OCI-LY3 (cell line): ENCODE data around the gene GRM8.
"Not testable (repeated sequence)": the region's sequence is repeated elsewhere in the genome, so short reads cannot be mapped to it uniquely, and the experiment has no call there.

Source experiments
- H2AFZ ChIP-seq: fragments of 200-600, 300-600 bp; shearing (Covaris generic); 2 replicates; pipeline ENCODE4 v1.6.0; 2014; ENCODE audit warnings: antibody characterized with exemption, low read depth, low read length
- H3K27ac ChIP-seq: fragments of 200-600, 300-600 bp; sonication (generic); 2 replicates; pipeline ENCODE4 v1.5.1; 2014; ENCODE audit warnings: mild to moderate bottlenecking, low read length, moderate library complexity, mixed read lengths
- H3K27me3 ChIP-seq: fragments of 200-600, 300-600 bp; sonication (generic); 2 replicates; pipeline ENCODE4 v1.6.1; 2014; ENCODE audit warnings: low read depth, low read length, mixed read lengths
- H3K36me3 ChIP-seq: fragments of 200-600, 300-600 bp; sonication (generic); replicated peaks from 2 replicates; pipeline ENCODE3; 2014; ENCODE audit warnings: low read depth, low read length, mixed read lengths
- H3K4me1 ChIP-seq: fragments of 300-600, 200-600 bp; sonication (generic); 2 replicates; pipeline ENCODE4 v1.6.1; 2014; ENCODE audit warnings: low read length, mixed read lengths
- H3K4me2 ChIP-seq: fragments of 200-600, 300-600 bp; sonication (generic); 2 replicates; pipeline ENCODE4 v1.6.1; 2014; ENCODE audit warnings: low read length, mixed read lengths
- H3K4me3 ChIP-seq: fragments of 300-600, 200-600 bp; sonication (generic); 2 replicates; pipeline ENCODE4 v1.5.1; 2014; ENCODE audit warnings: antibody characterized with exemption, mild to moderate bottlenecking, low read length, moderate library complexity
- H3K79me2 ChIP-seq: fragments of 300-600, 200-600 bp; shearing (Covaris generic); 2 replicates; pipeline ENCODE4 v1.6.1; 2014; ENCODE audit warnings: mild to moderate bottlenecking, low read length, mixed read lengths
- H3K9ac ChIP-seq: fragments of 300-600, 200-600 bp; shearing (Covaris generic); 2 replicates; pipeline ENCODE4 v1.6.0; 2014; ENCODE audit warnings: mild to moderate bottlenecking, low read length, moderate library complexity
- H3K9me3 ChIP-seq: fragments of 200-600, 300-600 bp; shearing (Covaris generic); 2 replicates; pipeline ENCODE4 v1.6.1; 2014; ENCODE audit warnings: low read length, mixed read lengths; ENCODE audit not compliant: insufficient read depth
- H4K20me1 ChIP-seq: fragments of 200-600, 300-600 bp; sonication (generic); 2 replicates; pipeline ENCODE4 v1.6.1; 2016; ENCODE audit warnings: low read length, mixed read lengths; ENCODE audit not compliant: insufficient read depth
- EZH2phosphoT487 ChIP-seq: fragments of 200-600 bp; shearing (Covaris generic); IDR thresholded peaks from 2 replicates; pipeline ENCODE4 v1.6.1; 2018; ENCODE audit warnings: antibody characterized with exemption, mixed run types, low read depth
- TF ChIP-seq, protein P1 (sequence below): fragments of 200-600, 300-600 bp; sonication (generic); IDR thresholded peaks from 2 replicates; pipeline ENCODE4 v1.5.1; 2014; ENCODE audit warnings: antibody characterized with exemption, low read length, low read depth

The GRM8 gene

DNA sequence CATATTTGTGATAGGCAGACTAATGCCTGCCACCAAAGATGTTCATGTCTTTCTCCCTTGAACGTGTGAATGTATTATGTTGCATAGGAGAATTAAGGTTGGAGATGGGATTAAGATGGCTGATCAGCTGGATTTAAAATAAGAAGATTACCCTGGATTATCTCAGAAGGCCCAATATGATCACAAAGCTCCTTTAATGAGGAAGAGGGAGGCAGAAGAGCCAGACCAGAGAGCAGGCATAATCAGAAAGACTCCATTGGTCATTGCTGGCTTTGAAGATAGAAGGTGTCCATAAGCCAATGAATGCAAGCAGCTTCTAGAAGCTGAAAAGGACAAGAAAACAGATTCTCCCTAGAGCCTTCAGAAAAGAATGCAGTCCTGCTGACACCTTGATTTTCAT, 410.3 kb downstream of the GRM8 start:
- H4K20me1 ChIP-seq, result no peaks in the 10 kb centered on the region
- no peaks in the 10 kb centered on the region for H3K36me3 ChIP-seq
- H3K4me2 ChIP-seq, result no peak overlapping the region
- no peak overlapping the region for H3K27ac ChIP-seq
- no peak for TF ChIP-seq EZH2phosphoT487
- TF ChIP-seq, protein P1, sequence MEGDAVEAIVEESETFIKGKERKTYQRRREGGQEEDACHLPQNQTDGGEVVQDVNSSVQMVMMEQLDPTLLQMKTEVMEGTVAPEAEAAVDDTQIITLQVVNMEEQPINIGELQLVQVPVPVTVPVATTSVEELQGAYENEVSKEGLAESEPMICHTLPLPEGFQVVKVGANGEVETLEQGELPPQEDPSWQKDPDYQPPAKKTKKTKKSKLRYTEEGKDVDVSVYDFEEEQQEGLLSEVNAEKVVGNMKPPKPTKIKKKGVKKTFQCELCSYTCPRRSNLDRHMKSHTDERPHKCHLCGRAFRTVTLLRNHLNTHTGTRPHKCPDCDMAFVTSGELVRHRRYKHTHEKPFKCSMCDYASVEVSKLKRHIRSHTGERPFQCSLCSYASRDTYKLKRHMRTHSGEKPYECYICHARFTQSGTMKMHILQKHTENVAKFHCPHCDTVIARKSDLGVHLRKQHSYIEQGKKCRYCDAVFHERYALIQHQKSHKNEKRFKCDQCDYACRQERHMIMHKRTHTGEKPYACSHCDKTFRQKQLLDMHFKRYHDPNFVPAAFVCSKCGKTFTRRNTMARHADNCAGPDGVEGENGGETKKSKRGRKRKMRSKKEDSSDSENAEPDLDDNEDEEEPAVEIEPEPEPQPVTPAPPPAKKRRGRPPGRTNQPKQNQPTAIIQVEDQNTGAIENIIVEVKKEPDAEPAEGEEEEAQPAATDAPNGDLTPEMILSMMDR, result no peak
- H3K4me1 ChIP-seq, result no peaks in the 10 kb centered on the region
- H3K9ac ChIP-seq, result no peak overlapping the region
- no peaks in the 10 kb centered on the region for H3K9me3 ChIP-seq
- H3K4me3 ChIP-seq, result no peak overlapping the region
- no peak overlapping the region for H2AFZ ChIP-seq
- H3K27me3 ChIP-seq, result no peaks in the 10 kb centered on the region
- H3K79me2 ChIP-seq, result no peaks in the 10 kb centered on the region

DNA sequence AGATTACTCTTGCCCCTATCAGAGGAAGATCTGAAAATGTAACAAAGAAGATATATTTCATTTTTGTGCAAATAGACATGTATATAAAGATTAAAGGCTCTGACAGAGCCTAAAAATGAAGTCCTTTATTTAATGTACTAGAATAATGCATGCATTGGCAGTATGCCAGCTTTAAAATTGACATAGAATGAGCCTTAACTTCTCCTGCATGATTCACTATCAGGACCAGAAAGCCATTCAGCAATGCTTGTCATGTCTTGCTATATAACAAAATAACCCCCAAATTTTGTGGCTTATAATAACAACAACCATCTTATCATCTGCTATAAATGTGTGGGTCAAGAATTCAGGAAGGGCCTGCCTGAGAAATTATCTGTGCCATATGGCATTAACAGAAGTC, 411.9 kb downstream of the GRM8 start:
- H3K79me2 ChIP-seq, result no peaks in the 10 kb centered on the region

DNA sequence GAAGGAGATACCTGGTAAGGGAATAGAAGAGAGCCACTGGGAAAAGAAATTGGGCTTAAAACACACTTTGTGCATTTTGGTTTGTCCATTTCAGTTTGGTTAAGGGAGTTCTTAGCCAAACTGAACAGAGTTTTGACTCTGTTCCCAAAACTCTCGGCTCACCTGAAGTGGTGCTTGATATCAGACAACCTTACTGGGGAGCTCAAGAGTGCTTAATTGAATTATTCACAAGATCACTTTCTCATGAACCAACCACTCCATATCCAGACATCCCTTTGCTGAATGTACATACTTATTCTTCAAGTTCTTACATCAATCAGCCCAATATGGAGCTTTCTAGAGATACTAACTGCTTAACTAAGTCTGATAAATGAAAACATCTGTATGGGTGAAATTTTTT, 413.1 kb downstream of the GRM8 start:
- Histone ChIP-seq H3K4me2 (no peak overlapping the region), H3K27ac (no peak overlapping the region), H2AFZ (no peak overlapping the region), H3K9ac (no peak overlapping the region), H3K4me3 (no peak overlapping the region), H3K79me2 (no peaks in the 10 kb centered on the region), H3K9me3 (no peaks in the 10 kb centered on the region), H3K27me3 (no peaks in the 10 kb centered on the region), H3K36me3 (no peaks in the 10 kb centered on the region), H4K20me1 (no peaks in the 10 kb centered on the region), H3K4me1 (no peaks in the 10 kb centered on the region)
- TF ChIP-seq EZH2phosphoT487, result no peak
- TF ChIP-seq, protein P1, result no peak

More for the DNA sequence above, 411.9 kb downstream of the GRM8 start:
- no peaks in the 10 kb centered on the region for H3K36me3 ChIP-seq
- no peaks in the 10 kb centered on the region for H4K20me1 ChIP-seq
- TF ChIP-seq EZH2phosphoT487, result no peak
- TF ChIP-seq, protein P1, result no peak
- no peaks in the 10 kb centered on the region for H3K4me1 ChIP-seq
- H3K9ac ChIP-seq, result no peak overlapping the region
- no peak overlapping the region for H2AFZ ChIP-seq
- no peak overlapping the region for H3K4me2 ChIP-seq
- no peaks in the 10 kb centered on the region for H3K27me3 ChIP-seq
- no peak overlapping the region for H3K27ac ChIP-seq
- no peaks in the 10 kb centered on the region for H3K9me3 ChIP-seq
- H3K4me3 ChIP-seq, result no peak overlapping the region

DNA sequence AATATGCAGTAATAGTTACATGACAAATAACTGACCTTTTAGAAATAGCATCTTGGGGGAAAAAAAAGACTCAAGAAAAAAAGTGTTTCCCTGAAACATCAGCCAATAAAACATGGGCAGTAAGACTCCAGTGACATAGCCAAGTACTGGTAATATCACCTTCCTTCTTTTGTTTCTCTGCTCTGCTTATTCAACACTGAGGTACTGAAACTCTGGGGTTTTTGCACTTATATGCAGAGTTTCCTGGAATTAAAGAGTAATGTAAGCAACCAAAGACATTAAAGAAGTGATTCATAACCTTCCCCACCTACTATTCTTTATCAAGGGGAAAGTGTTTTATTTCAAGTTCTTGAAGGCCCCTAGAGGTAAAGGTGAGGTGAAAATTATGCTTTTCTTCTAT, 414.5 kb downstream of the GRM8 start:
- TF ChIP-seq, protein P1, result no peak
- no peak for TF ChIP-seq EZH2phosphoT487
- no peaks in the 10 kb centered on the region for H3K9me3 ChIP-seq
- no peaks in the 10 kb centered on the region for H3K4me1 ChIP-seq
- no peak overlapping the region for H3K9ac ChIP-seq
- no peak overlapping the region for H3K4me2 ChIP-seq
- H3K36me3 ChIP-seq, result no peaks in the 10 kb centered on the region
- H4K20me1 ChIP-seq, result no peaks in the 10 kb centered on the region
- no peak overlapping the region for H3K4me3 ChIP-seq
- no peaks in the 10 kb centered on the region for H3K79me2 ChIP-seq
- H3K27me3 ChIP-seq, result no peaks in the 10 kb centered on the region
- H2AFZ ChIP-seq, result no peak overlapping the region
- H3K27ac ChIP-seq, result no peak overlapping the region

DNA sequence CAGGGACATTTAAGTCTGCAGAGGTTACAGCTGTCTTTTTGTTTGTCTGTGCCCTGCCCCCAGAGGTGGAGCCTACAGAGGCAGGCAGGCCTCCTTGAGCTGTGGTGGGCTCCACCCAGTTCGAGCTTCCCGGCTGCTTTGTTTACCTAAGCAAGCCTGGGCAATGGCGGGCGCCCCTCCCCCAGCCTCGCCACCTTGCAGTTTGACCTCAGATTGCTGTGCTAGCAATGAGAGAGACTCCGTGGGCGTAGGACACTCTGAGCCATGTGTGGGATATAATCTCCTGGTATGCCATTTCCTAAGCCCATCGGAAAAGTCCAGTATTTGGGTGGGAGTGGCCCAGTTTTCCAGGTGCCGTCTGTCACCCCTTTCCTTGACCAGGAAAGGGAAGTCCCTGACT, 421.5 kb downstream of the GRM8 start:
- H3K4me1 ChIP-seq, H3K27ac ChIP-seq, H3K4me2 ChIP-seq, H3K27me3 ChIP-seq, H3K4me3 ChIP-seq, H3K9ac ChIP-seq, H3K9me3 ChIP-seq, H3K79me2 ChIP-seq, H3K36me3 ChIP-seq, H4K20me1 ChIP-seq, H2AFZ ChIP-seq: not testable (repeated sequence)
